BE2C (cell line): ENCODE results near the gene CCDC90B. TPM values are rescaled to one million over a fixed set of nuclear protein-coding genes. Genes with fewer than 3 reads are reported as not detected.

Experiments
- DNase-seq: peaks from one replicate; pipeline ENCODE4 v3.0.0-alpha.2; 2020
- H3K27me3 ChIP-seq: fragments of 250-450 bp; sonication (Bioruptor Pico); 2 replicates; pipeline ENCODE4 v1.5.1; 2020; ENCODE audit warnings: mild to moderate bottlenecking
- H3K36me3 ChIP-seq: fragments of 250-450 bp; sonication (Bioruptor Pico); 2 replicates; pipeline ENCODE4 v1.5.1; 2020; ENCODE audit warnings: mild to moderate bottlenecking
- H3K4me1 ChIP-seq: fragments of 250-450 bp; sonication (Bioruptor Pico); 2 replicates; pipeline ENCODE4 v1.5.1; 2020
- H3K4me3 ChIP-seq: 2 replicates; pipeline ENCODE4 v1.5.1; 2011; ENCODE audit warnings: low read depth, low read length
- H3K9me3 ChIP-seq: fragments of 250-450 bp; sonication (Bioruptor Pico); 2 replicates; pipeline ENCODE4 v1.5.1; 2020
- CTCF ChIP-seq: IDR thresholded peaks from 2 replicates; pipeline ENCODE4 v1.5.1; 2012; ENCODE audit warnings: mild to moderate bottlenecking, low read depth, low read length
- polyA plus RNA-seq: library from polyadenylated mRNA; unstranded; fragments of >200 nt; gene quantifications from one replicate; pipeline ENCODE4 v1.2.1, GENCODE V29; 2012; ENCODE audit warnings: low read depth, missing spikeins; ENCODE audit not compliant: insufficient read length, insufficient read depth

Gene CCDC90B, protein sequence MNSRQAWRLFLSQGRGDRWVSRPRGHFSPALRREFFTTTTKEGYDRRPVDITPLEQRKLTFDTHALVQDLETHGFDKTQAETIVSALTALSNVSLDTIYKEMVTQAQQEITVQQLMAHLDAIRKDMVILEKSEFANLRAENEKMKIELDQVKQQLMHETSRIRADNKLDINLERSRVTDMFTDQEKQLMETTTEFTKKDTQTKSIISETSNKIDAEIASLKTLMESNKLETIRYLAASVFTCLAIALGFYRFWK
- polyA plus RNA-seq = 16.5 TPM

DNA sequence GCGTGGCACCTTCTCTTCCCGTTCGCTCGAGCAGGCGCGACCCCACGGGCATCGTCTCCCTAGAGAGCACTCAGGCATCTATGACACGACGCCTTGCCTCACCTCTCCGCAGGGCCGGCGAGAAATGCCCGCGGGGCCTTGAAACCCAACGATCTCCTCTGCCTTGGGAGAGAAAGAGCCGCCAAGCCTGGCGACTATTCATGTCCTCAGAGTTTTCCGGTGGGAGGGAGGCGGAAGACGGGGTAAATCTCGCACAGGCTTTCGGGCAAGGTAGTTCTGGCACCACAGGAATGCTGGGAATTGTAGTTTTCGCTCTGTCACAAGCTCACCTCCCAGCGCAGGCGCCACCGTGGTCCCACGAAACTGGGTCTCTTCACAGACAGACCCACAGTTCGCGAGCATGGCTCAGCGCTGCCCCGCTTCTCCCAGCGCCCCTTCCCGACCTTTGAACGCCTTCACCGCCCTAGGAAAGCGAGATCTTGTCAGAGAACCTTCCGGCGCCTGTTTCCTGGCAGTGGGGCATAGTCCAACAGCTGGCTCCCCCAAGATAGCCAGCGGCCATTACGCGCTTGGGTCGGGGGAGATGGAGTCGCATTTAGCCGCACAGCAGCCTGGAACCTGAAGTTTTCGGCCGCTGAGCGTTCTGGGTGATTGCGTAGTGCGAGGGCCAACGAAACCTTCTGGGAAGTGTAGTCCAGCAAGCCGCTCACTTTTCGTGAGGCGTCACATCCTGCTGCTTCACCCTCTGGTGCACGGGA, at the start of gene CCDC90B:
Gene CCDC90B, minus strand, starts transcription at position 597 of the 758 bp plus-strand sequence. Its CDS starts 395 bp downstream, at position 202.
- peak; percentile 46; the same call in 1 of the 2 replicates for TF ChIP-seq CTCF
- H3K36me3 ChIP-seq = no peaks in the 10 kb centered on the region
- H3K27me3 ChIP-seq = no peaks in the 10 kb centered on the region
- peak within 1 kb of the TSS; percentile 93 for H3K4me3 ChIP-seq
- peak; percentile 95 for DNase-seq
- H3K4me1 ChIP-seq = no peaks in the 10 kb centered on the region
- no peaks in the 10 kb centered on the region for H3K9me3 ChIP-seq

DNA sequence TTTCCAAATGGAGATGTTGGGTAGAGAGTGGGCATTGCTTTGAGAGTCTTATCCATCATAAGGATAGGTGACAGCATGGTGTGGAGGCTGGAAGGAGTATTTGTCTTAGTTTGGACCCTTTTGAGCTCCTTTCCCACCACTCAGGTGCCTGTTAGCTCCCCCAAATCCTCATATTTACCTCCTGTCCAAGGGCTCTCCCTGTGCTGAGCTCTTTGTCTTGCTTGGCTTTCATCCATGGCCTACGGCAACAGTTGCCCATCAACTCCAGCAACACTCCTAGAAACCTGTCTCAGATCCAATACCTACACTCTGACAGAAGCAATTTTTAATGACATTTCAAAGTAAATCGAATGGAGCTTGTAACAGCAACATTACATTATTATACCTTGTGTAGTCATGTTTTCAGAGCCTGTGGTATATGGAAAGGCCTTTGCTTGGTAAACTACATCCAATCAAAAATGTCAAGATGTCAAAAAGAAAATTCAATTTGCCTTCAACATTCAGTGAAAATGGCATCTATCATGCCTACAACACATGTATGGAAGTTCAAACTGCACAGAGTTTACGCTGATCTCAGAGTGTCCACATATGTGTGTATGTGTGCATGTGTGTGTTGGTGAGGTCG, 49.4 kb upstream of the CCDC90B start:
- DNase-seq = no peak
- no peaks in the 10 kb centered on the region for H3K4me1 ChIP-seq
- H3K27me3 ChIP-seq = no peaks in the 10 kb centered on the region
- no peaks in the 10 kb centered on the region for H3K9me3 ChIP-seq
- H3K36me3 ChIP-seq = no peaks in the 10 kb centered on the region
- no peak overlapping the region for H3K4me3 ChIP-seq
- TF ChIP-seq CTCF = no peak

DNA sequence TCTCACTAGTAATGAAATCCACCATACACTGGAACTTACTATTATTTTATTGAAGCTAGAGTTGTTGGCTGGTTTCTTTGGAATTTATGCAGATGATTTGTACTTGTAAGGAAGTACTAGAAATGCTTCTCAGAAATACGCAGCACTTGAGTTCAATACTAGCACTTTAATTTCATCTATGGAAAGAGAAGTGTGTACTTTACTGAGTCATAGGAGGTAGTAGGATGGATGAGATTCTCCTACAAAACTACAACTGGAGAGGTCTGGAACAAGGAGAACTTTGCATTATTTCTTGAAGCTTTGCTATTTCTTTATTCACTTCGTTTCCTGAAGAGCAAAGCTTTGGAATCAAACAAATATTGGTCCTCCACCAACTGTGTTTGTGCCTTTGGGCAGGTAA, 44.1 kb upstream of the CCDC90B start:
- Histone ChIP-seq H3K4me3 (no peak overlapping the region), H3K9me3 (no peaks in the 10 kb centered on the region), H3K4me1 (no peaks in the 10 kb centered on the region), H3K36me3 (no peaks in the 10 kb centered on the region), H3K27me3 (no peaks in the 10 kb centered on the region)
- no peak for DNase-seq
- no peak for TF ChIP-seq CTCF

GRCh38 chr11:83326326-83326725, 40.2 kb upstream of the CCDC90B start:
- Histone ChIP-seq H3K36me3 (no peaks in the 10 kb centered on the region), H3K27me3 (peaks cover 8% of the 10 kb centered on the region), H3K4me3 (no peak overlapping the region), H3K4me1 (no peaks in the 10 kb centered on the region), H3K9me3 (no peaks in the 10 kb centered on the region)
- no peak for DNase-seq
- no peak for TF ChIP-seq CTCF

DNA sequence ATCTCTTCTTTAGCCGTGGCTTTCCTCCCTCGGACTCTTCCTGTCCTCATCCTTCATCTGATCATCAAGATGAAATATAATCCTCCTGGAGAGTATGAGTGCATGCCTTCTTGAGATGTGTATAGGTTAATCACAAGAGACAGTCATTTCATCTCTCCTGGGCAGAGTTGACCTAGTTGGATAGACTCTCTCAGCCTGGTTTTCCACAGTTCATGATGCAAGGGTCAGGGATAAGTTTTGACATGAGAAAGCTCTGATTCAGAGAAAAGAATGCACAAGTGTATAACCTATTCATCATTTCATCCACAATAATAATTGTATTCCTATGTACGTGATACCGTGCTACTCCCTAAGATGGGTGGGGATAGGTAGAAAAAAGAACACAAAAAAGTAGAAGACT, 33.2 kb upstream of the CCDC90B start:
- H3K4me3 ChIP-seq = no peak overlapping the region
- no peak for DNase-seq
- H3K36me3 ChIP-seq = no peaks in the 10 kb centered on the region
- H3K27me3 ChIP-seq = peaks cover 8% of the 10 kb centered on the region
- TF ChIP-seq CTCF = no peak
- no peaks in the 10 kb centered on the region for H3K9me3 ChIP-seq
- H3K4me1 ChIP-seq = no peaks in the 10 kb centered on the region

DNA sequence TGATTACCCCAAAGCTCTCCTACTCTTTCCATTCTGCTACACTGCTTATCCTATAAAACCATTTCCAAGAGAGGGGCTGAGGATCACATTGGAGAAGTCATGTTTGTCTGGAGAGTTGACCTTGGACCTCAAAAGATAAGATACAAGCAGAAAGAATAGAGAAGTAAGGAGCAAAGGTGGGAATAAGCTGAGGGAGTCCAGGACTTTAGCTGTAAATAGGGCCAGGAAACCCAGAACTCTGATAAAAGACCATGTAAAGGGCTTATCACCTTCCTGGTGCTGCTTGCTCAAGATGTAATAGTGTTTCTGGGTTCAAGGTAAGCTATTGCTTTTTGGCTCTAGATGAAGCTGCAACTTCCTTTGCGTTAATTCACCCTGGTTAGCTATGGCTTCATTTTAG, 32.8 kb upstream of the CCDC90B start:
- Histone ChIP-seq H3K36me3 (no peaks in the 10 kb centered on the region), H3K4me1 (no peaks in the 10 kb centered on the region), H3K27me3 (peaks cover 7% of the 10 kb centered on the region), H3K4me3 (no peak overlapping the region), H3K9me3 (no peaks in the 10 kb centered on the region)
- no peak for DNase-seq
- no peak for TF ChIP-seq CTCF
